AML-193 (cell line): ENCODE data around the gene C10orf120.

Experiments
- DNase-seq, 2 experiments: peaks; one replicate each; lab custom pipeline; 2025; lab: John Stamatoyannopoulos, UW

The C10orf120 gene

GRCh38 chr10:122699796-122700455, at the start of gene C10orf120:
Gene C10orf120 (minus strand): TSS chr10:122699846. CDS start chr10:122699790, 56 bp downstream.
- no peak for DNase-seq

- no peak for DNase-seq
These were observed 48.9 kb upstream of the C10orf120 start for GRCh38 chr10:122748496-122748895.

GRCh38 chr10:122746408-122746807, 46.8 kb upstream of the C10orf120 start:
- DNase-seq = no peak

GRCh38 chr10:122744257-122744656, 44.6 kb upstream of the C10orf120 start:
- no peak for DNase-seq

GRCh38 chr10:122740640-122741039, 41.0 kb upstream of the C10orf120 start:
- no peak for DNase-seq

GRCh38 chr10:122738031-122738430, 38.4 kb upstream of the C10orf120 start:
- no peak for DNase-seq

- no peak for DNase-seq
These were observed 34.5 kb upstream of the C10orf120 start for GRCh38 chr10:122733931-122734665.

GRCh38 chr10:122733443-122733842, 33.8 kb upstream of the C10orf120 start:
- no peak for DNase-seq

GRCh38 chr10:122730238-122730637, 30.6 kb upstream of the C10orf120 start:
- DNase-seq = no peak

DNA sequence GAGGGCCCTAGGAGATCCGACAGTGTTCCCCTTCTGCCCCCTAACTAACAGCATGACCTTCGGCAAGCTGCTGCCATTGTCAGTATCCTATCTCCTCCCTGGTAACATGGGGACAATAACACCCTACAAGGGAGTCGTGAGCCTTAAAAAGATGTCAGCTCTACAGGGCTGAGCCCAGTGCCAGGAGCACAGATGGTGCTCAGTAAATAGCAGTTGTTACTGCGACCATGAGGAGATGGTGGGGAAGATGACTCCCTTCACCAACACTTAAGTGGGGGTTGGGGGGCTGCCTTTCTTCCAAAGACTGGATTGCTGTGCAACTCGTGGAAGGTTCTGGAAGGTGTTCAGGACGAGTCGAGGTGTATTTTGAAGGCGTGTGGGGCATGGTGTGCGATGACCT, 29.5 kb upstream of the C10orf120 start:
- no peak for DNase-seq

DNA sequence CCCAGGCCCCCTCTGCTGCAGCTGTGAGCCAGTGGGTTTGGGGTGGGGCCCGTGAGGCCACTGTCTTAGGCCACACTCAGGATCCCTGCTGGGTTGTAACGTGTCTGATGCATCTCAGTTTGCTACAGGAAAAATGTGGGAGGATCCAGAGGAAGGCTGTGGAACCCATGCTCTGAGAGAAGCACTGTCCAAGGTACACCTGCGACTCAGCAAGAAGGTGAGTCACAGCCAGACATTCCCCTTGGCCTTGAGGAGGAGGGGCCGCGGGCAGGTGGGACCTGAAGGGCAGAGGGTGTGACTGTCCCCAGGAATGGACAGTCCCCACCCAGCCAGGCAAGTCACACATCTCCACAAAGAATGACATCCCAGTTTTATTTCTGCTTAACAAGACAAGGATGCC, 27.8 kb upstream of the C10orf120 start:
- DNase-seq = no peak

GRCh38 chr10:122725768-122726167, 26.1 kb upstream of the C10orf120 start:
- DNase-seq = no peak

DNA sequence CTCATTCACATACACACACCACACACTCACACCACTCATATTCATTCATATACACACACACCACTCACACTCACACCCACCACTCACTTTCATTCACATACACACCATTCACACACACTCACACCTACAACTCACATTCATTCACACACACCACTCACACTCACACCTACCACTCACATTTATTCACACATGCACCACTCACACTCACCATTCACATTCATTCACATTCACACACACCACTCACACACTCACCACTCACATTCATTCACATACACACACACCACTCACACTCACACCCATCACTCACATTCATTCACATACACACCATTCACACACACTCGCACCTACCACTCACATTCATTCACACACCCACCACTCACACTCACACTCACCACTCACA, 25.4 kb upstream of the C10orf120 start:
- DNase-seq = no peak

- DNase-seq = no peak
These were observed 21.5 kb upstream of the C10orf120 start for GRCh38 chr10:122721111-122721510.

GRCh38 chr10:122716025-122716424, 16.4 kb upstream of the C10orf120 start:
- no peak for DNase-seq

DNA sequence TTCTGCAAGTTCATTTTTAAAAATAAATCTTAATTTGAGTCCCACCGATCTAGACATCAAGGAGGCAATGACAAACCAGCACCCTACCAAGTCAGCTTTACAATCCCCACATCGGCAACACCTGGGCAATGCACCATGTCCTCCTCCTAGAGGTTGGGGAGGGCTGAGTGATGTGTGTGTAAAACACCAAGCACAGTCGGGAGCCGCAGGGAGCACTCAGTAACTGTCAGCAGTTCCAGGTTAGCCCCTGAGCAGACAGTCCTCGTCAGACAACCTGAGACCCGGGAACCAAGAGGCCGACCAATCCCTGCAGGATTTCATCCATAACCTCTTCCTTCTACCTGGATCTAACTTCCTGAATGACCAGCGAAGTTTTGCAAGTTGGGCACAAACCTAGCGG, 15.9 kb upstream of the C10orf120 start:
- DNase-seq = no peak

GRCh38 chr10:122713091-122713885, 13.6 kb upstream of the C10orf120 start:
- DNase-seq = no peak

DNA sequence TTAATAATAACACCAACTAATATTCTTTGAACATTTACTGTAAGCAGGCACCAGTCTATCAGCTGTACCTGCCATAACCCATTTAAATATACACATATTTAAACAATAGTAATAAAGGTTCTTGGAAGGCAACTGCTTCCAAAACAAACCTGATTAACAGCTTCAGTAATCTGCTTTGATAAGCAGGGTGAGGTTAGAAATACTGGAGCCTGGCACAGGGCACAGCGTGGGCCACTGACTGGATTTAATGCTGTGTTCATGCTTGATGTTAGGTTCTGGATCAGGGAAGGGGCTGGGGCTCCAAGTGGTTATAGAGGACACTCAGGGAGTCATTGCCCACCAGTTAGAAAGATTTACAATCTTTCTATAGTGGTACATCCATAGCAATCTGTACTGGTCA, 10.9 kb upstream of the C10orf120 start:
- no peak for DNase-seq

DNA sequence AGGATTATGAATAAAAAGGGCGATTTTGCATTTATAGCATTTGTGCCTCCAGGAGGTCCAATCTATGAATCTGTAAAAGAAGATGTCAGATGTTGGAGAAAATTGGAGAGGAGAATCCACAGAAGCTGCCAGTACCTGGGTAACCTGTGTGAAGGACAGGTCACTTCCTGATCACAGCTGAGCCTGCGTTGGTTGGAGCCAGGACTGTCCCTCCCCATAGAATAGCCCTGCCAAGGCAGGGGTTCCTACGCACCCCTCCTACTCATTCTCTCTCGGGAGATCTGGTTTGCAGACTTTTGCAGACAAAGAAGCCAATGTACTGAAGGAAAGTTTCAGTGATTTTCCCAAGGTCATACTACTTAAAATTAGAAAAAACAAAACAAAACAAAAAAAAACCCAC, 10.3 kb upstream of the C10orf120 start:
- no peak for DNase-seq

DNA sequence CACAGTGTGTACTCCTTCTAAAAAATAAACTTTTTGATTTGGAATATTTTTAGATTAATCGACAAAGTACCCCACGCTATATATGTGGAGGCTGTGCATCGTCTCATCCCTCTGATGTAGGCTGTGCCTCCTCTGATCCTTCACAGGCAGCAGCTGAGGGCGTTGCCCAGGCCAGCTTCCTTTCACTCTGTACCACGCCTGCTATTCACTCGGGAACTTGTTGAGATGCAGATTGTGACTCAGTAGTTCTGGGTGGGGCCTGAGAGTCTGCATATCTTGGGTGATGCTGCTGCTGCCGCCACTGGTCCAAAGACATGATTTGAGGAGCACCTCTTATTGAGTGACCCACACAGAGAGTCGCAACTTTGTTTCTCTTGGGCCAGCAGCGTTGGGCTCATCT, 7.9 kb upstream of the C10orf120 start:
- DNase-seq = no peak

DNA sequence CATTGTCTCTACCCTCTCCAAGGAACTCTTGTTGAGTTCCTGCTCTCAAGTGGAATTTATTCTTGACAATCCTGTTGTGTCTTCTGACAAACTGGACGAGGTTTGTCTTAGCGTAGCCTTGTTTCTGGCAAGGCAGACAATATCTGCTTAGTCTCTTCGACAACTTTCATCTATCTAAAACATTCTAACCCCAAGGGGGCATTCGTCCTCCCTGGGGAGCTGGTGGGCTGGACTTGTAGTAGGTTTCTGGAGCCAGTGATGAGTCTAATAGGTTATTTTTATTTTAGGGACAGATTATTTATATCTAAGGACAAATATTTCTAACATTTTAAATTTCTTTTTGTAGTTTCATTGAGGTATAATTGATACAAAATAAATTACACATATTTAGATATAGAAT, 7.3 kb upstream of the C10orf120 start:
- no peak for DNase-seq

DNA sequence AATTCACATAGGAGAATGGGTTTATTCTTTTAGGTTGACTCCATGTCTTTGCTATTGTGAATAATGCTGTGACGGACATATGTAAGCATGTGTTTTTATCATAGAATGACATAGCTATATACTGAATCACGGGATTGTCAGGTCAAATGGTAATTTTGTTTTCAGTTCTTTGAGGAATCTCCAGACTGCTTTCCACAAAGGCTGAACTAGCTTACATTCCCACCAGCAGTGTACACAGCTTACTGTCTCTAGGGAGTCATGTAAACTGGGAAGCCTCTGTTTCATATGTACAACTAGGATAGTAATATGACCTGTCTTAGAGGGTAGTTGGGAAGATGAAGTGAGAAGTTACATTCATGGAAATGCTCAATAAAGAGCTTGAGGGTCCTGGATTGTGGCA, 6.8 kb upstream of the C10orf120 start:
- no peak for DNase-seq
